Stimulated activated CD8-positive, alpha-beta memory T cell treated with anti-CD3 and anti-CD28 coated beads, Interleukin-7, amount 100 ng/mL, for 24 hours (primary cell): ENCODE measurements around the gene DNAJC5.
"Not testable (repeated sequence)": the region's sequence is repeated elsewhere in the genome, so short reads cannot be mapped to it uniquely, and the experiment has no call there.

Experiments
- DNase-seq: peaks from one replicate; pipeline ENCODE4 v3.0.0-alpha.2; 2020; ENCODE audit warnings: low read depth

The DNAJC5 gene

GRCh38 chr20:63969838-63970713 lies 75.2 kb downstream of the DNAJC5 start, which contains the start of gene ZNF512B:
TSS of gene ZNF512B (minus strand) at chr20:63969930. CDS start at chr20:63967950, 1,980 bp downstream.
- DNase-seq = no peak

GRCh38 chr20:63970714-63971431 lies 75.9 kb downstream of the DNAJC5 start:
- DNase-seq = no peak

- not testable (repeated sequence) for DNase-seq
Observed at GRCh38 chr20:63971960-63972311, 77.0 kb downstream of the DNAJC5 start.

GRCh38 chr20:63972312-63973159 lies 77.6 kb downstream of the DNAJC5 start:
- DNase-seq = no peak

GRCh38 chr20:63973160-63973479 lies 78.2 kb downstream of the DNAJC5 start:
- no peak for DNase-seq

- DNase-seq = no peak
Observed at GRCh38 chr20:63973636-63974401, 78.9 kb downstream of the DNAJC5 start.

- no peak for DNase-seq
Observed at GRCh38 chr20:63974402-63975200, 79.7 kb downstream of the DNAJC5 start.

- DNase-seq = not testable (repeated sequence)
Observed at GRCh38 chr20:63976511-63976910, 81.6 kb downstream of the DNAJC5 start.

GRCh38 chr20:63976980-63977738 lies 82.2 kb downstream of the DNAJC5 start:
- no peak for DNase-seq

- DNase-seq = no peak
Observed at GRCh38 chr20:63977739-63978276, 82.9 kb downstream of the DNAJC5 start.

GRCh38 chr20:63978319-63979228 lies 83.6 kb downstream of the DNAJC5 start:
- DNase-seq = no peak

- DNase-seq = no peak
Observed at GRCh38 chr20:63979229-63979556, 84.3 kb downstream of the DNAJC5 start.

- DNase-seq = no peak
Observed at GRCh38 chr20:63979557-63980316, 84.8 kb downstream of the DNAJC5 start, which contains the start of gene SAMD10. TSS of gene SAMD10 (minus strand) at chr20:63979642. CDS start at chr20:63979467, 175 bp downstream.

- no peak for DNase-seq
Observed at GRCh38 chr20:63980317-63980805, 85.4 kb downstream of the DNAJC5 start.

GRCh38 chr20:63980806-63981728 lies 86.1 kb downstream of the DNAJC5 start, which contains the start of gene PRPF6:
TSS of gene PRPF6 (plus strand) at chr20:63981132. CDS start at chr20:63981246, 114 bp downstream.
- peak; percentile 86 for DNase-seq

GRCh38 chr20:63982937-63983336 lies 88.0 kb downstream of the DNAJC5 start:
- DNase-seq = no peak
